ENCODE results near the gene NIP7.

- no peak for TF ChIP-seq CTCF (IDR thresholded peaks at IDR 0.05 in 4 of 5, conservative IDR thresholded peaks at IDR 0.05 in 1 of 5)
- TF ChIP-seq POLR2A (IDR thresholded peaks at IDR 0.05), result no peak
Observed at GRCh38 chr16:69294051-69294450, 45.5 kb upstream of the NIP7 start.

All from gastrocnemius medialis (tissue), 4 donors.